ENCODE results near the gene PEAK1. TPM values are rescaled to one million over a fixed set of nuclear protein-coding genes. Genes with fewer than 3 reads are reported as not detected.

Gene PEAK1, protein sequence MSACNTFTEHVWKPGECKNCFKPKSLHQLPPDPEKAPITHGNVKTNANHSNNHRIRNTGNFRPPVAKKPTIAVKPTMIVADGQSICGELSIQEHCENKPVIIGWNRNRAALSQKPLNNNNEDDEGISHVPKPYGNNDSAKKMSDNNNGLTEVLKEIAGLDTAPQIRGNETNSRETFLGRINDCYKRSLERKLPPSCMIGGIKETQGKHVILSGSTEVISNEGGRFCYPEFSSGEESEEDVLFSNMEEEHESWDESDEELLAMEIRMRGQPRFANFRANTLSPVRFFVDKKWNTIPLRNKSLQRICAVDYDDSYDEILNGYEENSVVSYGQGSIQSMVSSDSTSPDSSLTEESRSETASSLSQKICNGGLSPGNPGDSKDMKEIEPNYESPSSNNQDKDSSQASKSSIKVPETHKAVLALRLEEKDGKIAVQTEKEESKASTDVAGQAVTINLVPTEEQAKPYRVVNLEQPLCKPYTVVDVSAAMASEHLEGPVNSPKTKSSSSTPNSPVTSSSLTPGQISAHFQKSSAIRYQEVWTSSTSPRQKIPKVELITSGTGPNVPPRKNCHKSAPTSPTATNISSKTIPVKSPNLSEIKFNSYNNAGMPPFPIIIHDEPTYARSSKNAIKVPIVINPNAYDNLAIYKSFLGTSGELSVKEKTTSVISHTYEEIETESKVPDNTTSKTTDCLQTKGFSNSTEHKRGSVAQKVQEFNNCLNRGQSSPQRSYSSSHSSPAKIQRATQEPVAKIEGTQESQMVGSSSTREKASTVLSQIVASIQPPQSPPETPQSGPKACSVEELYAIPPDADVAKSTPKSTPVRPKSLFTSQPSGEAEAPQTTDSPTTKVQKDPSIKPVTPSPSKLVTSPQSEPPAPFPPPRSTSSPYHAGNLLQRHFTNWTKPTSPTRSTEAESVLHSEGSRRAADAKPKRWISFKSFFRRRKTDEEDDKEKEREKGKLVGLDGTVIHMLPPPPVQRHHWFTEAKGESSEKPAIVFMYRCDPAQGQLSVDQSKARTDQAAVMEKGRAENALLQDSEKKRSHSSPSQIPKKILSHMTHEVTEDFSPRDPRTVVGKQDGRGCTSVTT (N-terminal part only)
- total RNA-seq: 10.5 TPM

DNA sequence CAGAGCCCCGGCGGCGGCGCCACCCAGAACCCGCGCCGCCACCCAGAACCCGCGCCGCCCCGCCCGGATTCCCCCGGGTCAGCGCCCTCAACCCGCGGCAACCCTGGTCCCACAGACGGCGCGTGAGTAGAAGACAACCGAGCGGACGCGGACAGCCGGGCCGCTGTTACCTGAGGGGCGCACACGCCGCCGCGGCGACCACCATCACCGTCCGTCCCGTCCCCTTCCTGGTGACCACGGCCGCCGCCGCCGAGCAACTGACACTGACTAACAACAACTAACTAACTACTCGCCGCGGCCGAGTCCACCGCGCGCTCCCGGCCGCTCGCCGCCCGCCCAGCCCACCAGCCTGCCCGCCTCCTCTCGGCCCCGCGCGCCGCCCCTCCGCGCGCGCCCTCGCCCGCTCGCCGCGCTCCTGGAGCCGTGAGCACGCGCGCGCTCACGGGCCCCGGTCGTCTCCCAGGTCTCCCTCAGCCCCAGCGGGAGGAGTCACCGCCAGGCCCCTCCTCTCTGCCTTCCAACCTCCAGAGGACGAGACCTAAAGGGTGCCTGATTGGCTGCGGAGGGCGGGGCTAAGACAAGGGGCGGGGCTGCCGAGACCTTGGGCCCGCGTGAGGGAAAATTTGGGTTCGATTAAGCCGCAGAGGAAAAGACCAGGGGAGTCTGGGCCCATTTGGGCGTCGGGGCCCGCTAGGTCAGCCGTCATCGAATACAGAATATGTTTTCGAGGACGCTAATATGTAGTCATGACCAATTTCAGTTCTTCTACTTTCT, at the start of gene PEAK1:
TSS of gene PEAK1 (minus strand) at position 269 of the 774 bp plus-strand sequence. CDS start 238,178 bp downstream, outside the sequence.
- peak; percentile 100 for ATAC-seq

DNA sequence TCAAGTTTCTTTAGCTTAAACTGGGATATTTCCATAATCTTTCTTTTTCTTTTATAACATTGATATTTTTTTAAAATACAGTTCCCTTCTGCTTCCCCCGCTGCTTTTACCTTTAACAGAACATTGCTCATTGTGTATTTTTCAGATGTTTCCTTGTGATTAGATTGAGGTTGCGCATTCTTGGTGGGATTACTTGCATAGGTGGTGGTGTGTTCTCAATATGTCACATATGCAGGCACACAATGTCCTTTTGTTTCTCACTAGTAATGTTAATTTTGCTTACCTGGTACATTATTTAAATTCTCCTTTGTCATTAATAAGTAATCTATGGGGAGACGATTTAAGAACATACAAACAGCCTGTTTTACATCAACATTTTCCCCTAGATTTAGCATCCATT, 49.0 kb upstream of the PEAK1 start:
- no peak for ATAC-seq

DNA sequence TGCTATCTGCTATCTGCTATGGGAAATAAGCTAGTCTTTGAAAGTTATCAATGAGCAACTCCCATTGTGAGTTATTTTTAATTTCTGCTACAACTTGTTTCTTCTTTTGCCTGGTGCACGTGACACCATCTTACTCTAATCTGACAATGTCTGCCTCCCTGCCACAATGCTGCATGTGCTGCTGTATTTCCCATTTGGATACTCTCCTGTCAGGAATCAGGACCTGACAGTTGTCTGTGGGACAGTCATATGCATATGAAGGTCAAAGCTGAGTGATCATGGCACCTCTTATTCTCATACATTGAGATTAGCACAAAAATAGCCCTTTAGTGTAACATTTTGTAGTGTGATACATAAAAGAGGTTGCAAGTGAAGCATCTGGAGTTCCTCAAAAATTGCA, 46.6 kb upstream of the PEAK1 start:
- ATAC-seq: no peak

DNA sequence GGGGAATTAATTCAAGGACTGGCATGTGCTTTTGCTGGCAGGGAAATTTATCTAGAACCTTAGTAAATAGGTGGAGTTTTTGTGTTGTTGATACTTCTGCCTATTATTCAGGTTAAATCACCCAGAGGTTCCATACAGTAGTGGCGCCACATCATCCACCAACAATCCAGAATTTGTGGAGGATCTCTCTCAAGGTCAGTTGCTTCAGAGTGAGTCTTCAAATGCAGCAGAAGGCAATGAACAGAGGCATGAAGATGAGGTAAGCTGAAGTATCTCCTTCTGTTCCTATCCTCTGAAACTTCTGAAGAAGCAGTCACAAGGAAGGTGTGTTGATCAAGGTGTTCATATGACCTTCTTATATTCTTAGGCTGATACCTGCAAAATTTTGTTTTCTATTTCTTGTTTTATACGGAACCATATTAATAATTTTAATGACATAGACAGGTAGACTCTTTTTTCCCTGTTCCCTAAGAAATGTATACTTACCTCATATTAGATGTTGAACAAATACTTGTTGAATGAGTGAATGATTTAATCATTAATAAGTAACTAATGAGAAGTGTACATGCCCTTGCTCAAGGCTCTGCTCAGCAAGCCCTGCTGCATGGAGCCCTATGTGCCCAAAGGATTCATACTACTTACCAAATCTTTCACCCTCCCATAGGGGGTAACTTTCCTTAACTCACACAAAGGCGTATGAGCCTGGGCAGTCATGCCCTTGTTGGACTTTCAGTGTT, 44.4 kb upstream of the PEAK1 start:
- ATAC-seq: no peak

DNA sequence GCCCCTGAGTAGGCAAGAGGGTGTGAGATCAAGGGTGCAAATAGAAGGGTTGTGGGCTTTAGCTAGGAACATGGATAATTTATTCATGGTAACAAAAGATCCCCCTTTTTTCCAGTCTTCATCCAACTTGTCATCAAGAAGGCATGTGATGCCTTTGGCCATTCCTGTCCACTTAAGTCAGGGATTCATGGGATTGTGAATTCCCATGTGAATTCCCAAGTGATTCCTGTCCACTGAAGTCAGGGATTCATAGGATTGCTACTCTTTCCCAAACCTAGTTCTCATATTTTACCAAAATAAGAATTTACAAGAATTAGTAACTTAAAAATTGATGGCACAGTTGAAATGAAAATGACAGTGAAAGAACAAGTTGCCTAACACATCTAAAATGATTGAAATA, 41.6 kb upstream of the PEAK1 start:
- no peak for ATAC-seq

DNA sequence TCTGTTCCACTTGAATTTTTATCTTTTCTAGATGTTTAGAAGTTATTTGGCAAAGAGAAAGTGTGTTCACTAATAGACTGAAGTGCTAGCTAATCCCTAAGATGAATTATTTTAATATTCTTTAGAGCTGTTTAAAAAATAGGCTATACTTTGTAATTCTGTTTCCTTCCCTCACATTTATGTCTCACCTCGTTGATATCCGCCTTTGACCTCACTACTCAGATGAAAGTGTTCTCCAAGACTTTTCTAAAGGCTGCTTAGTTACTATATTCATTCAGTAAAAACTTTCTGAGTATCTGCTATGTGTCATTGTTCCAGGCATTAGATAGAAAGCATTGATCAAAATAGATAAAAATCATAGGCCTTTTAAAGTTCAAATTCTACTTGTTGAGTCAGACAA, 39.1 kb upstream of the PEAK1 start:
- ATAC-seq: no peak

DNA sequence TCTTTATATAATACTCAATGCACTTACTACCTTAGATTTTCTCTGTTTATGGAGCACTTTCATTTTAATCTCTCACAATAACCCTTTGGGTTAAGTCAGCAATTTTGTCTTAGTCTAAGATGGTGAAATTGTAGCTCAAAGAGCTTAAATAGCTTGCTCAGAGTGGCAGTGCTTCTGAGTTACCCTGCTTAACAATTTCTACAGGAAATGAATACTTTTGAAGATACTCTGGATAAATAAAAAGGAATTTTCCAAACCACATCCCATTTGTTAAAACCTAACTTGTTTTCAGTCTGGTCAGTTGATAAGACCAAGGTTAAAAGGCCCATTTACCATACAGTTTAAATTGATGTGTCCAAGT, 38.0 kb upstream of the PEAK1 start:
- ATAC-seq: no peak

DNA sequence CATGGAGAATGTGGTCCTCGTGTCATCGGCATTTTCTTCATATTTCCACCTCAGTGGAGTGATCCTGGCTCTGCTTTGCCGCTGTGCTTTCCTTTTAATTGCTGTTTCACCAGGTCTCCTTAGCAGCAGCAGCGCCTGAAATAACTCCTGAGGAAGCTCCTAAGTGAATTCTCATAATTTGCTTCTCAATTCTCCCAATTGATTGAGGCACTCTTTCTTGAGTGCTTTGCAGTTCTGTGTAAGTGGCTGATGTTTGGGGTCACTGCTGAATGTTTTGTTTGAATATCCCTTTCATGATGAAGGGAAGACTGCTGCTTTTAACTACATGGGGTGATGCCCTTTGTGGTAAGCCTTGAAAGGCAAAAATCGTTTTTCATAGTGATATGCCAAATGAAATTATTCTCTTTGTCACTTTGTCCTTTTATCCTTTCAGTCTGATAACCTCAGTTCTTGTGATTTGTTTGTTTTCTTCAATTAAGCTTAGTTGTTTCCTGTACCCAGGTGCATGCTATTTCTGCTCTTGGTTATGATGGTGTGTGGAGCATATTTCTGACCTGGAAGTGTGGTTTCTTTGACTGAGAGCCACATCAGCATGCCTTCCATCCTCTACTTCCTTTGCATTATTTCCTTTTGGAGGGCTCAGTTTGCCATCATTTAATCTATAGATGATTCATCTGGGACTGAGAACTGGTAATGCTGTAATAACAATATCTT, 37.4 kb upstream of the PEAK1 start:
- no peak for ATAC-seq

DNA sequence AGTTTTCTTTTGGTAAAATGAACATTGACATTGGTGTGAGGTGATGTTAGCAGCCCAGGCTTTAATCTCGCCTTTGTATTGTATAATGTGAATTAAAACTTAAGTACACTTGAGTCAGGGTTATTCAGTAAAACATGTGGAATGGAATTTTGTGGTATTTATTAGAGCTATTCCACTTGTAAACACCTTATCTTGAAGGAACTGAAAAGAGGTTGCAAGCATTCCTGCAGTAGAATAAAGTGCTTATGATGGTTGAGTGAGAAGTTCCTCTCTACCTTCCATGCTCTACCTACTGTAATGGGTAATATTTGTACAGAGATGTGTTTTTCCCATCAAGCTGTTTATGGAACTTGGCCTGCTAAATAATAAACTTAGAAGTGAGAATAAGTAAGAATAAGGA, 36.8 kb upstream of the PEAK1 start:
- ATAC-seq: no peak

DNA sequence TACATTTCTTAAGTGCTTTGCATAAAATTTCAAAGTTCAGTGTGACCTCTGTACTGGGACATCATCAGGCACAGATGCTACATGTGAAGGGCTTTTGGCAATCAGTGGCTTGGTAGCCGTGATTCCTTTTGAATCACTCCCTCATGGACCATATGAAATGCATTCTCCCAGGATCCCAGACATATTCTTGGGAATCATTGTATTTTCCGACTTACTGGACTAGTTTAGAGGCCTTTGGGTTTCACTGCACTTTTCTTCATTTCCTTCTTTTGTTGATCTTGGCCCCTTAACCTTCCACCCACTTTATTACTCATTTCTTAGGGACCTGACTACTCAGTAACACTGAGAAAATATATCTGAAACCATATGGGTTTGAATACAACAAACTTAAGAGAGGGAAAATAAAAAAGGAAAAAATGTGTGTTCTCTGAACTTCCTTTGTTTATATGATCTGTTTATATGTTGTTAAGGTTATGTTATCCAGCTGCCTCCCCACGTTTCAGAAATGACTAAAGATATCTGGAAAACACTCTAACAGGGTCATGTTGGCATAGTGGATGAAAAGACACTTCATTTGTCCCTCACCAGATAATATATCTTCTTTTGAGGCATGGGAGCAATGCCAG, 35.9 kb upstream of the PEAK1 start:
- no peak for ATAC-seq

DNA sequence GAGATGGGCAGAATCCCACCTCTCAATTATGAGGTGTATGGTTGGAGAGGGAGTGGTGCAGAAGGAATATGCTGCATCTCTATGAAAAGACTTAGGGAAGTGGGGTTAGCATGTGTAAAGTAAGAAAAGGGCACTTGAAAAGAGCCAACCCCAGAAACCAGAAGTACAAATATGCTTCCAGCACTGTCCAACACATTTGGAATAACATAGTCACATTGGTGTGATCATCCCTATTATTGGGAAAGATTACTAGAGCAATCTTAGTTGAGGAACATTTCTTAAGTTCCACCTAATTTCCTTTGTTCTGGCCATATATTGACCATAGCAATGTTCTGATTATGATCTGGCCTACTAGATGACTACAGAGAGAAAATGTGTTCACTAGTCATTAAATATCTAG, 35.0 kb upstream of the PEAK1 start:
- ATAC-seq: no peak

DNA sequence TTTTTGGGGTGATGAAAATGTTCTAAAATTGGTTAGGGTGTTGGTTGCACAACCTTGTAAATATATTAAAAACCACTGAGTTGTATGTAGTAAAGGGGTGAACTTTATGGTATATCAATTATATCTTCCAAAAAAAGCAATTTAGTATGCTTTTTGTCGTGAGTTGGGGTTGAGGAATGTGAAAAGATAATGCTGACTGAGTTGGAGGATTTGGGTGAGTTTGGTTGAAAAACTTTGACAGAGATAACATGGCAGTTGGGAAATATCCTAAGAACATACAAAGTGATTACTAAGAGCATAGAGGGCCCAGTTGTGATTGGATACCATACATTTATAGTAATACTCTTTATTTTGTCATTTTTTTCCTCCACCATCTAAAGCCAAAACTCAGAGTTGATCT, 34.4 kb upstream of the PEAK1 start:
- no peak for ATAC-seq

DNA sequence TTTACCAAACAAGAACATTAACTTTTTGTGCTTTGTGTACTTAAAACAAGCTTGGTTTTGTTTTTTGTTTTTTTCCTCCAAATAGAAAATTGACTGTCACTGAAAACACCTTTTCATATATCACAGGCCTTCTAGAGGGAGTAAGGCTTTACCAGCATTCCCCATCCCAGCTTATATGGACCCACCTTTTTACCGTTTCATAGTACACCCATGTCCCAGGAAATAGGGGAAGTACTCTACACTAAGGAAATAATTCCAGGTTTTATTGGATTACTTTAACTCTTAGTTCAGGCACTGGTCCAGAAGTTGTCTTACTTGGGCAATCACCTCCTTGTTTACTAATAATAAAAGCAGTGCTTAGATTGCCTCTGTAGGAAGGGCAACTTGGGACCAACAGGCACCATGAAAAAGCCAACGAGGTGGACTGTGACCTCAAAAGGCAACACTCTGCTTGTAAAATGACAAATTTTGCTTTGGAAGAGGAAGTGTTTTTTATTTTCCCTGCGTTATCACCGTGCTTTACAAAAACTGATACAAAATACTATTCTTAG, 27.0 kb upstream of the PEAK1 start:
- no peak for ATAC-seq

DNA sequence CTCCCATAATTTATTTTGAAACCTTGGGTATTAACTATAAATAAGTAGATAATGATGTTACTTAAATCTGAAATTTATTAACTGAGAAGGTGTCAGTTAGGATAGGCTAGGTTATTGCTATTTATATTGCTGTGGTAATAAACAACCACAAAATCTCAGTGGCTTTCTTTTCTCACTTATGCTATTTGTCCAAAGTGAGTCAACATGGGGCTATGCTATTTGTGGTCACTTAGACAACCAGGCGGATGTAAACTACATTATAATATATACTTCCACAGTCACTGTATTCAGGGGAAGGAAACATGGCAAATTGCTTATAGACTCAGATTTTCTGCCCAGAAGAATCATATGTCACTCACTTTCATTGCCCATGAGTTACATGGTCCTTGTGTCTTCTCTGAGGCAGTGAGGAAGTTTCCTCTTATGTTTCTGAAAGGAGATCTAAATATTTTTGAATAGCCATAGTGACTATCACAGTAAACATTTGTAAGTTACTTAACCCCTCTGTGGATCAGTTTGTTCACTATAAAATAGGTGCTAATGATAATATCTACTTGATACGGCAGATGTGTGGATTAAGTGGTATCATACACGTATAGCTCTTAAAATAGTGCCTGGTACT, 20.6 kb upstream of the PEAK1 start:
- no peak for ATAC-seq

DNA sequence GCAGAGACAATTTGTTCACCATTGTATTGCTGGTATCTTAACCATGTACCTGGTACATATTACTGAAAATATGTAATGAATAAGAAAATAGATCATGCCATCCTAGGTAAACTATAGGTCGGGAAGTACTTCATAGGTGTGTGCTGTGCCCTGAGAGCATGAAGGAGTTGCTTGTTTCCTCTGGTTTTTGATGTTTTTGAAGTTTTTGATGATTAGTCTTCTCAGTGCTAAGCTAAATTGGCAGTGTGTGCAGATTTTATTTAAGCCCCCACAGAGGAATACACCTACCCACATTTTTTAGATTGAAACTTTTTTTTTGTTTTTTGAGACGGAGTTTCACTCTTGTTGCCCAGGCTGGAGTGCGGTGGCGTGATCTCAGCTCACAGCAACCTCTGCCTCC, 17.4 kb upstream of the PEAK1 start:
- no peak for ATAC-seq

DNA sequence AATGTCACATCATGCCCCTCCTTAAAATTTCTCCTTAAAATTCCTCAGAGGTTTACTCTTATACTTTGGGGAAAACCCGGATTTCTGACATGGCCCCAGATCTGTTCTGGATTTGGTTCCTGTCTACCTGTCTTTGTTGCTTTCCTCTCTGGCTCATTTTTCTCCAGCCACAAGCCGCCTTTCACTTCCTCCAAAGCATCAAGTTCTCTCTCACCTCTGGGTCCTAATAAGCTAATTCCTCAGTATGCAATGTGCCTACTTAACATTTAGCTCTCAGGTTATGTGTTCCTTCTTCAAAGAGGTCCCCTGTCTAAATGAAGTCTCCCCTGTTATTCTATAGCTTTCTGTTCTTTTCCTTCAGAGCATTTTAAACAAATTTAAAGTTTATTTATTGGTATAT, 16.9 kb upstream of the PEAK1 start:
- ATAC-seq: no peak

DNA sequence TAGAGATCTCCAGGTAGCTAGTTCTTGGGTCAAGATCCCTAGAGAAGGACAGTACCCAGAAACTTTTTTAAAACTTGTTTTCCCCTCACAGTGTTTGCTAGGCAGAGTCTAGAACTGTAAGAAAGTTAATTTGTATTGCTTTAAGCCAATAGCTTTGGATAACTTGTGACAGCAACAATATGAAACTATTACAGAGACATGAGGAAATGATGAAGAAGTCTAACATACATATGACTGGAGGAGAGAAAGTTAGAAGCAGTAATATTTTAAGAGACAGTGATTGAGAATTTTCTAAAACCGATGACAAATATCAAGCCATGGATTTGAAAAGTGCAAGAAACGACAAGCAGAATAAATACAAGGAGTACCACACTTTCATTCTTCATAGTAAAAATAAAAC, 10.7 kb upstream of the PEAK1 start:
- ATAC-seq: no peak

DNA sequence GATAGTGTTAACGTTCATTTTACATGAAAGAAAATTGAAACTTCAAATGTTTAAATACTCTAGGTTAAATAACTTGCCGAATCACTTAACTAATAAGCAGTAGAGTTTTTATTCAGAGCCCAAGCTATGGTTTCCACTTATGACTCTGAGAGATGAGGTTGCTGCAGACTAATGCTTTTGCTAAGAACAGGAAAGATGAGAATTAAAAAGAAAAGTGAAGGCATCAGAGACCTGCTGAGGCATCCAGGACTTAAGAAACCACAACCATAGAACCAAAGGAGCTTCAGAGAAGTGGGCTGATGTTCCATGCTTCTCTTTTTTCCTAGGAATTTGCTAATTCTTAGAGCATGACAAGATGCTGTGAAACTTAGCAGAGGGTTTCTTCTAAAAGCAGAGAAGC, 10.3 kb upstream of the PEAK1 start:
- no peak for ATAC-seq

DNA sequence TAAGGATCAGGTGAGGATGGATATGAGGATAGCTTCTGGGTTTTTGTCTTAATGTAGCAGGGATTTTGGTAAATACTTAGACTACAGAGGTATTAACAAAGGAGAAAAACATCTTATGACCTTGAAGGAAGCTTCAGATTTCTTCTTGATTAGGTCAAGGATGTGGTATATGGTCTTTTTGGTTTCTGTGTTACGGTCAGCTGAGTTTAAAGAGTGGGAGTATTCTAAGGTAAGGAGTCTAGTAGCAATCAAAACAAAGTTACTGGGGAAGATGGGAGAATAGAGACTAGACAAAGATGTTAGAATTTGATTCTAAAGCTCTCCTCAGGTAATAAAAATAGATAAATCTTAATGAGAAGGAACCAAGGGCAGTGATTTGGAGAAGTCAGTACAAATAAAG, 7.0 kb upstream of the PEAK1 start:
- no peak for ATAC-seq

DNA sequence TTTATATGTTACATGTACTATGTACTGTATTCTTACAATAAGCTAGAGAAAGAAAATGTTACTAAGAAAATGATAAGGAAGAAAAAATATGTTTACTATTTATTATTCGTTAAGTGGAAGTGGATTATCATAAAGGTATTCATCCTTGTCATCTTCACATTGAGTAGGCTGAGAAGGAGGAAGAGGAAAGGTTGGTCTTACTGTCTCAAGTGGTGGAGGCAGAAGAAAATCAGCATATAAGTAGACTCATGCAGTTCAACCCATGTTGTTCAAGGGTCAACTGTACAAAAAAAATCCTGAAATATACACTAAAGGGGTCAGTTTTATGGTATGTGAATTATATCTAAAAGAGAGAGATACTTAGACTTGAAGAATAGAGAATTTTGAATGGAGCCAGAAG, 6.5 kb upstream of the PEAK1 start:
- ATAC-seq: no peak
